CD14-positive monocyte (primary cell): ENCODE measurements around the gene TRIM65. TPM values are rescaled to one million over a fixed set of nuclear protein-coding genes. Genes with fewer than 3 reads are reported as not detected.

Experiments used
- DNase-seq, 3 donors: peaks; one replicate each; pipeline ENCODE4 v3.0.0-alpha.2; 2011 to 2022
- H2AFZ ChIP-seq: 2 replicates; pipeline ENCODE4 v1.6.0; 2012; ENCODE audit warnings: mild to moderate bottlenecking, low read depth, low read length, inconsistent platforms; ENCODE audit not compliant: insufficient read depth, poor library complexity, severe bottlenecking
- H3K27ac ChIP-seq, 2 donors: 1 replicate in 1 of 2; 2 replicates in 1 of 2; pipeline ENCODE4 v1.5.1; 2012 to 2013; ENCODE audit warnings: low read length in 2 of 2, control low read depth in 1 of 2, inconsistent platforms in 1 of 2, low read depth in 1 of 2, mild to moderate bottlenecking in 1 of 2
- H3K27me3 ChIP-seq, 2 donors: one replicate each; pipeline versions ENCODE4 v1.6.0 to v1.6.1; 2011 to 2013; ENCODE audit warnings: low read length in 2 of 2; ENCODE audit not compliant: control insufficient read depth in 2 of 2, insufficient read depth in 2 of 2
- H3K36me3 ChIP-seq, 2 donors: replicated peaks in 1 of 2; 1 replicate in 1 of 2; 2 replicates in 1 of 2; pipeline versions ENCODE4 v1.5.1 to v1.6.1; 2012 to 2013; ENCODE audit warnings: low read length in 2 of 2, control low read depth in 1 of 2, inconsistent platforms in 1 of 2, mild to moderate bottlenecking in 1 of 2; ENCODE audit not compliant: insufficient read depth in 2 of 2, control insufficient read depth in 1 of 2
- H3K4me1 ChIP-seq, 2 donors: 1 replicate in 1 of 2; 2 replicates in 1 of 2; pipeline versions ENCODE4 v1.5.1 to v1.6.1; 2012 to 2013; ENCODE audit warnings: low read length in 2 of 2, control low read depth in 1 of 2, inconsistent platforms in 1 of 2, mild to moderate bottlenecking in 1 of 2, moderate library complexity in 1 of 2; ENCODE audit not compliant: insufficient read depth in 2 of 2, control insufficient read depth in 1 of 2
- H3K4me2 ChIP-seq: replicated peaks from 2 replicates; pipeline ENCODE3; 2012; ENCODE audit warnings: low read length, moderate library complexity, mild to moderate bottlenecking; ENCODE audit not compliant: poor library complexity, severe bottlenecking; ENCODE audit errors: extremely low read depth
- H3K4me3 ChIP-seq, 3 experiments: fragments of 200-600 bp in 1 of 3; sonication (generic) in 1 of 3; replicated peaks in 1 of 3; 1 replicate in 2 of 3; 2 replicates in 1 of 3; pipeline ENCODE4 v1.5.1; 2011 to 2013; ENCODE audit warnings: low read length in 3 of 3, mild to moderate bottlenecking in 3 of 3, control low read depth in 2 of 3, low read depth in 2 of 3, inconsistent platforms in 1 of 3, moderate library complexity in 1 of 3
- H3K79me2 ChIP-seq: 2 replicates; pipeline ENCODE4 v1.6.0; 2012; ENCODE audit warnings: mild to moderate bottlenecking, control low read depth, inconsistent platforms, low read length, moderate library complexity; ENCODE audit not compliant: insufficient read depth
- H3K9ac ChIP-seq: 2 replicates; pipeline ENCODE4 v1.6.0; 2017; ENCODE audit warnings: low read length, mild to moderate bottlenecking; ENCODE audit not compliant: insufficient read depth, poor library complexity, severe bottlenecking
- H3K9me3 ChIP-seq, 2 donors: replicated peaks in 1 of 2; 1 replicate in 1 of 2; 2 replicates in 1 of 2; pipeline versions ENCODE4 v1.5.1 to v1.6.1; 2012 to 2013; ENCODE audit warnings: low read length in 2 of 2, control low read depth in 1 of 2; ENCODE audit not compliant: control insufficient read depth in 1 of 2, insufficient read depth in 1 of 2
- H4K20me1 ChIP-seq: 2 replicates; pipeline ENCODE4 v1.6.0; 2012; ENCODE audit warnings: mild to moderate bottlenecking, low read length, control low read depth, moderate library complexity; ENCODE audit not compliant: insufficient read depth
- H3K27ac Mint-ChIP-seq, 7 donors: one replicate each; pipeline ENCODE4 v1.8.0; 2020; ENCODE audit warnings: mild to moderate bottlenecking in 7 of 7, mixed read lengths in 7 of 7, moderate library complexity in 6 of 7, inconsistent platforms in 2 of 7
- H3K27me3 Mint-ChIP-seq, 3 donors: one replicate each; pipeline ENCODE4 v1.8.0; 2021 to 2022; ENCODE audit warnings: low read depth in 3 of 3, mild to moderate bottlenecking in 3 of 3, mixed read lengths in 3 of 3, moderate library complexity in 3 of 3, inconsistent platforms in 1 of 3
- H3K36me3 Mint-ChIP-seq, 2 donors: one replicate each; pipeline ENCODE4 v1.8.0; 2020; ENCODE audit warnings: mixed read lengths in 2 of 2, inconsistent platforms in 1 of 2, mild to moderate bottlenecking in 1 of 2
- H3K4me1 Mint-ChIP-seq: one replicate; pipeline ENCODE4 v1.8.0; 2020; ENCODE audit warnings: mild to moderate bottlenecking, mixed read lengths
- H3K4me3 Mint-ChIP-seq, 2 donors: one replicate each; pipeline ENCODE4 v1.8.0; 2020; ENCODE audit warnings: mild to moderate bottlenecking in 2 of 2, mixed read lengths in 2 of 2, moderate library complexity in 1 of 2
- H3K9me3 Mint-ChIP-seq, 7 donors: one replicate each; pipeline ENCODE4 v1.8.0; 2020 to 2022; ENCODE audit warnings: mixed read lengths in 7 of 7, mild to moderate bottlenecking in 6 of 7, moderate library complexity in 6 of 7, inconsistent platforms in 2 of 7
- CTCF ChIP-seq: fragments of 200-600 bp; IDR thresholded peaks from one replicate; pipeline ENCODE4 v1.8.0; 2022; ENCODE audit warnings: antibody characterized with exemption, mild to moderate bottlenecking
- WGBS: methylation state at CpG from one replicate; pipeline ENCODE4 v1.1.5; 2013; ENCODE audit warnings: missing lambda C conversion rate; ENCODE audit not compliant: insufficient coverage; 5-methylcytosine and 5-hydroxymethylcytosine counted together
- intact Hi-C, 2 donors: fragments of 100-400 bp; cut with micrococcal nuclease; formaldehyde crosslinking; loops; one replicate each; pipeline versions ENCODE4 v1.15.0 to v1.15.1; 2023
- polyA plus RNA-seq, 3 donors: library from polyadenylated mRNA; depleted of rRNA in 1 of 3; unstranded in 2 of 3; stranded (reverse) in 1 of 3; fragments of 300-500 nt in 2 of 3; fragments of >200 nt in 1 of 3; fragmentation: Illumina TruSeq in 2 of 3; gene quantifications; 1 replicate in 2 of 3; 2 replicates in 1 of 3; pipeline ENCODE4 v1.2.3, GENCODE V29; 2012 to 2021

Gene TRIM65
- polyA plus RNA-seq, 3 donors: 5.6 to 10.4 (median 5.9) TPM

- intact Hi-C loops: no loop called here
- Histone ChIP-seq H3K4me1 (peaks cover 27 to 38% of the 10 kb centered on the region in 2 donors), H3K4me2 (peak overlapping the region; percentile 80), H3K36me3 (no peaks in the 10 kb centered on the region), H3K9ac (no peak overlapping the region), H3K27ac (no peak overlapping the region), H3K4me3 (peak overlapping the region in 2 of 3 experiments; percentile 23 to 68), H3K27me3 (peaks cover 16 to 48% of the 10 kb centered on the region in 2 donors), H3K79me2 (no peaks in the 10 kb centered on the region), H4K20me1 (no peaks in the 10 kb centered on the region), H3K9me3 (peaks cover 0 to 5% of the 10 kb centered on the region in 2 donors), H2AFZ (peak overlapping the region; percentile 76)
- peak overlapping the region; percentile 73 to 95 for H3K4me3 Mint-ChIP-seq
- DNase-seq: peak; percentile 56 to 67 (median 62)
- WGBS: under 1% methylated on average over 56 of the region's 56 CpGs
- H3K36me3 Mint-ChIP-seq: peaks cover 2 to 6% of the 10 kb centered on the region in 2 donors
- H3K9me3 Mint-ChIP-seq: peaks cover 0 to 14% (median 4%) of the 10 kb centered on the region in 7 donors
- H3K27ac Mint-ChIP-seq: no peak overlapping the region
- TF ChIP-seq CTCF: peak; percentile 72
- H3K4me1 Mint-ChIP-seq: peaks cover 28% of the 10 kb centered on the region
- H3K27me3 Mint-ChIP-seq: peaks cover 55 to 68% (median 55%) of the 10 kb centered on the region in 3 donors
Measured at GRCh38 chr17:75877752-75878173, 19.0 kb downstream of the TRIM65 start.

DNA sequence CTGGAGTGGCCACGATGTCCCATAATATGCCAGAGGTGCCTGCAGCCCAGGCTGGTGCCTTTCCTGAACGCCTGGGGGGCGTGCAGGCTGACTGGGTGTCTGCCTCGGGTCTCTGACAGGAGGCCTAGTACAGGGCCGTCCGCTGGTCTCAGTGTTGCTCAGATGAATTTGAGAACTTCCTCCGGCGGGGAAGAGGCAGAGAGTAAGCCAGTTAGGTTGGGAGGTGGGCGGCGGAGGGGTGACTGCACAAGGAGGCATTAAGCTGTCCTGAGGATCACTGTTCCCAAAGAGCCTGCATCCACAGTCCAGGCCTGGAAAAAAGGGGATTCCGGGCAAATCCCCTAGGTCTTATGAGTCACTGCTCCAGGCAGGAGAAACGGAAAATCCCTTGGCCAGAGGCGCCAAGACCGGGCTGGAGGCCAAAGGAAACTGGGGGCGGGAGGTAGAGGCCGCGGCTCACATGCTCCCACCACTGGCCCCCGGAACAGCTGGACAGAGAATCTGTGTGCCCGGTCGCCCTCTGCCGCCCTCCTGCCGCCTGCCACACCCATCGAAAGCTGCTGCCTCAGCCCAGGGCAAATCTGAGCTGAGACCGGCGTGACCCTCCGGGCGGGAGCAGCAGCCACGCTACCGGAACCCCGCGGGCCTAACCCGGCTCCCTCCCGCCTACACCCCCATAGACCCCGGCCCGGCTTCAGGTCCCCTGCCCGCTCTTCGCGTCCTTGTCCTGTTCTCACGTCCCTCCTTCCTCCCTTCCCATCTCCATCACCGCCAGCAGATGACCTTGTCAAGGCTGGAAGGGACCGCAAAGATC is 19.6 kb downstream of the TRIM65 start:
- TF ChIP-seq CTCF: no peak
- DNase-seq: peak in 1 of 3 donors; percentile 56
- Histone ChIP-seq H3K9me3 (peaks cover 0 to 5% of the 10 kb centered on the region in 2 donors), H3K4me2 (peak overlapping the region; percentile 80), H4K20me1 (no peaks in the 10 kb centered on the region), H3K27ac (no peak overlapping the region), H3K27me3 (peaks cover 16 to 48% of the 10 kb centered on the region in 2 donors), H3K9ac (no peak overlapping the region), H3K4me1 (peaks cover 27 to 38% of the 10 kb centered on the region in 2 donors), H3K4me3 (peak overlapping the region; percentile 8 to 68 (median 23)), H3K79me2 (no peaks in the 10 kb centered on the region), H3K36me3 (no peaks in the 10 kb centered on the region), H2AFZ (peak overlapping the region; percentile 76)
- Mint-ChIP-seq H3K27me3 (peaks cover 51 to 66% (median 55%) of the 10 kb centered on the region in 3 donors), H3K4me3 (peak overlapping the region; percentile 73 to 95), H3K27ac (peak overlapping the region in 2 of 7 donors; percentile 40 to 60), H3K4me1 (peaks cover 28% of the 10 kb centered on the region), H3K9me3 (peaks cover 0 to 14% (median 4%) of the 10 kb centered on the region in 7 donors), H3K36me3 (peaks cover 2 to 6% of the 10 kb centered on the region in 2 donors)
- intact Hi-C loops: no loop called here
- WGBS: 10% methylated on average over 37 of the region's 41 CpGs
